RWPE1 (cell line): ENCODE data around the gene SELPLG.

Experiments
- CTCF ChIA-PET: fragments of 350-600 bp; sonication (Branson Sonifier 250); formaldehyde crosslinking; extraction: SDS; loops from one replicate; lab custom pipeline; 2021; lab: Yijun Ruan, JAX
- POLR2A ChIA-PET: fragments of 400-600 bp; formaldehyde crosslinking; extraction: SDS; loops from one replicate; lab custom pipeline; 2020; ENCODE audit warnings: antibody characterized with exemption; ENCODE audit not compliant: low non-redundant PET; lab: Yijun Ruan, JAX
- DNase-seq: peaks from one replicate; pipeline ENCODE4 v3.0.0; 2012; ENCODE audit warnings: low spot score
- H3K27ac ChIP-seq: fragments of 450-650 bp; 2 replicates; pipeline ENCODE4 v1.5.1; 2017
- TF ChIP-seq, protein P1 (sequence below): fragments of 450-650 bp; conservative IDR thresholded peaks from 2 replicates; pipeline ENCODE4 v1.5.1; 2017; ENCODE audit warnings: low read depth, mild to moderate bottlenecking

SELPLG gene

DNA sequence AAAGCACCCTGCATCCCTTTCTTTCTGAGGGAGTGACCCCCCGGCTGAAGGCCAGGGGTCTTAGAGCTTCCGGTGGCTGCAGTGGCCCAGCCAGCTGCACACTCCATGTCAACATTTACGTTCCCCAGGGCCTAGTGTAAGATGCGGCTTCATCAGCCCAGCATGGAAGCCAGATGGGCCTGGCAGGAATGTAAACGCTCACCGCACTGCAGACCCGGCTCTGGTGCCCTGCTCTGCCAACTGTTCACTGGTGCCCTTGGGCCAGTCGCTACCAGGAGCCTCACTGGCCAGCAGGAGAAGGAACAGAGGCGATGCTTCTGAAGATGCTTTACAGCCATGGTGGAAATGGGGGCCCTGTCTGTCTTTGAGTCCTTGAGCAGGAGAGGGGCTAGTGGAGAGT, 27.2 kb downstream of the SELPLG start:
- CTCF ChIA-PET, result no interaction called here
- TF ChIP-seq, protein P1, sequence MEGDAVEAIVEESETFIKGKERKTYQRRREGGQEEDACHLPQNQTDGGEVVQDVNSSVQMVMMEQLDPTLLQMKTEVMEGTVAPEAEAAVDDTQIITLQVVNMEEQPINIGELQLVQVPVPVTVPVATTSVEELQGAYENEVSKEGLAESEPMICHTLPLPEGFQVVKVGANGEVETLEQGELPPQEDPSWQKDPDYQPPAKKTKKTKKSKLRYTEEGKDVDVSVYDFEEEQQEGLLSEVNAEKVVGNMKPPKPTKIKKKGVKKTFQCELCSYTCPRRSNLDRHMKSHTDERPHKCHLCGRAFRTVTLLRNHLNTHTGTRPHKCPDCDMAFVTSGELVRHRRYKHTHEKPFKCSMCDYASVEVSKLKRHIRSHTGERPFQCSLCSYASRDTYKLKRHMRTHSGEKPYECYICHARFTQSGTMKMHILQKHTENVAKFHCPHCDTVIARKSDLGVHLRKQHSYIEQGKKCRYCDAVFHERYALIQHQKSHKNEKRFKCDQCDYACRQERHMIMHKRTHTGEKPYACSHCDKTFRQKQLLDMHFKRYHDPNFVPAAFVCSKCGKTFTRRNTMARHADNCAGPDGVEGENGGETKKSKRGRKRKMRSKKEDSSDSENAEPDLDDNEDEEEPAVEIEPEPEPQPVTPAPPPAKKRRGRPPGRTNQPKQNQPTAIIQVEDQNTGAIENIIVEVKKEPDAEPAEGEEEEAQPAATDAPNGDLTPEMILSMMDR, result no peak

DNA sequence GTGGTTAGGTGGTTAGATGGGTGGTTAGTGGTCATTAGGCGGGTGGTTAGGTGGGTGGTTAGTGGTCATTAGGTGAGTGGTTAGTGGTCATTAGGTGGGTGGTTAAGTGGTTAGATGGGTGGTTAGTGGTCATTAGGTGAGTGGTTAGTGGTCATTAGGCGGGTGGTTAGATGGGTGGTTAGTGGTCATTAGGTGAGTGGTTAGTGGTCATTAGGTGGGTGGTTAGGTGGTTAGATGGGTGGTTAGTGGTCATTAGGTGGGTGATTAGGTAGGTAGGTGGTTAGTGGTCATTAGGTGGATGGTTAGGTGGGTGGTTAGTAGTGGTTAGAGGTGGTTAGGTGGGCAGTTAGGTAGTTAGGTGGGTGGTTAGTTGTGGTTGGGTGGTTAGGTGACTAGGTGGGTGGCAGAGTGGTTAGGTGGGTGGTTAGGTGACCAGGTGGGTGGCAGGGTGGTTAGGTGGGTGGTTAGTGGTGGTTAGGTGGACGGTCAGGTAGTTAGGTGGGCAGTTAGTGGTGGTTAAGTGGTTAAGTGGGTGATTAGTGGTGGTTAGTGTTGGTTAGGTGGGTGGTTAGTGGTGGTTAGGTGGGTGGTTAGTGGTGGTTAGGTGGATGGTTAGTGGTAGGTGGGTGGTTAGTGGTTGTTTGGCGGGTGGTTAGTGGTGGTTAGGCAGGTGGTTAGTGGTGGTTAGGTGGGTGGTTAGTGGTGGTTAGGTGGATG, 27.8 kb downstream of the SELPLG start:
- no peak for DNase-seq
- ChIA-PET CTCF (no interaction called here), POLR2A (no interaction called here)
- TF ChIP-seq, protein P1, result no peak
- H3K27ac ChIP-seq, result no peak overlapping the region

More for the DNA sequence above, 27.2 kb downstream of the SELPLG start:
- no peak overlapping the region for H3K27ac ChIP-seq
- POLR2A ChIA-PET, result no interaction called here
- no peak for DNase-seq

DNA sequence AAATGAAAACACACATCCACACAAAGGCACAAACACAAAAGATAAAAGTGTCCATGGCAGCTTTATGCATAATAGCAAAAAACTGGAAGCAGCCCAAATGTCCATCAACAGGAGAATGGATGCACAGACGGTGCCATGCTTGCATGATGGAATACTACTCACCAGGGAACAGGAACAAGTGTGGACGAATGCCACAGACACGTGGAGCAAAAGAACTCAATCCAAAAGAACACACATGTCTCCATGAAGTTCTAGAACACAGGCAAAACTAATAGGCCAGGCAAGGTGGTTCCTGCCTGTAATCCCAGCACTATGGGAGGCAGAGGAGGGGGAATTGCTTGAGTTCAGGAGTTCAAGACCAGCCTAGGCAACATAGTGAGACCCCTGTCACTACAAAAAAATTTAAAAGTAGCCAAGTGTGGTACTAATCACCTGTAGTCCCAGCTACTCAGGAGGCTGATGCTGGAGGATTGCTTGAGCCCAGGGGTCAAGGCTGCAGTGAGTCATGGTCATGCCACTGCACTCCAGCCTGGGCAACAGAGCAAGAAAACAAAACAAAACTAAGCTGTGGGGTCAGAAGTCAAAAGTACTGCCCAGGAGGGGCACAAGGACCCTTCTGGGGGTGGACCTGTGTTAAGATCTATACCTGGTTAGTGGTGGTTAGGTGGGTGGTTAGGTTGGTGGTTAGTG, 28.5 kb downstream of the SELPLG start:
- no peak overlapping the region for H3K27ac ChIP-seq
- TF ChIP-seq, protein P1, result no peak
- ChIA-PET CTCF (no interaction called here), POLR2A (no interaction called here)
- no peak for DNase-seq

DNA sequence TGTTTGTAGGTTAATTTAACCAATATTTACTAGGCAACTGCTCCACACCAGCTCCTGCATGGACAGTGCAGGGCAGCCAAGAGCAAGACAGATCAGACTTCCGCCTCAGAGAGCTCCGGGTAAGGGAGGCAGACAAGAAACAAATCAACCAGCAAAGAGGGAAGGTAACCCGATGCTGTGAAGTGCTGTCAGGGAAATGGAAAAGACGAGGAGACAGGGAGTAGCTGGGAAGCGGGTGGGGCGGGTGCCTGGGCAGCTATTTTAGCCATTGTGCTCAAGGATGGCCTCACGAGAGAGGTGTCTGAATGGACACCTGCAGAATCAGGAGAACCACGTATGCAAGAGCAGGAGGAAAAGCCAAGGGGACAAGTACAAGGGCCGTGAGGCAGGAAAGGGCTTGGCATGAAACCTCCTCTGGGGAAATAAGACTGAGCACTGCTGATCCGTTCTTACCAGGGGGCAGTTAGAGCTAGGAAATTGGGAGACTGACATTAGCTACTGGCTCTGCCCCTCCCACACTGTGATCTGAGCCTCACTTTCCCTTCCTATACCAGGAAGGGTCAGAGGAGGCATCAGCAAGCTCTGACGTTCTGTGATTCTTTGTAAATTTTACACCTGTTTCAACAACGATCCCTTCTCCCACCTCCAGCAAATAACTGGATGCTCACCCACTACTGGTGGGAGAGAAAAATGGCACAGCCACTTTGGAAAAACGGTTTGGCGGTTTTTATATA, 29.3 kb downstream of the SELPLG start:
- TF ChIP-seq, protein P1, result no peak
- no peak overlapping the region for H3K27ac ChIP-seq
- ChIA-PET POLR2A (no interaction called here), CTCF (no interaction called here)
- DNase-seq, result no peak

DNA sequence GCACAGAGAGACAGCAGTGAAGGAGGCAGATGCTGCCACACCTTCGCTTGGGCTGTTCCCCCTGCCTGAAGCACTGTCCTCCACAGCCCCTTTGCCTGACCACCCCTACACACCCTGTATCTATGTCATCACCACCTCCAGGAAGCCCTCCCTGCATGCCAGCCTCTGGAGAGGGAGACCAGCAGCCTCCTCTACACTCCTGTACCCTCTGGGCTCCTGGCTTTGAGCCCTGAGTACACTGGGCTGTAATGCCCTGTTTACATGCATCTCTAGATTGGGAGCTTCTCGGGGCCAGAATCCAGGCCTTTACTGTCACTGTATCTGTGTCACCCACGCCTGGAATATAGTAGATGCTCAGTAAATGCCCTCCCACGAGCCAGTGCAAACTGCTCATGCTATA, 30.0 kb downstream of the SELPLG start:
- CTCF ChIA-PET, result no interaction called here
- POLR2A ChIA-PET, result no interaction called here
- no peak overlapping the region for H3K27ac ChIP-seq
- no peak for DNase-seq
- TF ChIP-seq, protein P1, result no peak

DNA sequence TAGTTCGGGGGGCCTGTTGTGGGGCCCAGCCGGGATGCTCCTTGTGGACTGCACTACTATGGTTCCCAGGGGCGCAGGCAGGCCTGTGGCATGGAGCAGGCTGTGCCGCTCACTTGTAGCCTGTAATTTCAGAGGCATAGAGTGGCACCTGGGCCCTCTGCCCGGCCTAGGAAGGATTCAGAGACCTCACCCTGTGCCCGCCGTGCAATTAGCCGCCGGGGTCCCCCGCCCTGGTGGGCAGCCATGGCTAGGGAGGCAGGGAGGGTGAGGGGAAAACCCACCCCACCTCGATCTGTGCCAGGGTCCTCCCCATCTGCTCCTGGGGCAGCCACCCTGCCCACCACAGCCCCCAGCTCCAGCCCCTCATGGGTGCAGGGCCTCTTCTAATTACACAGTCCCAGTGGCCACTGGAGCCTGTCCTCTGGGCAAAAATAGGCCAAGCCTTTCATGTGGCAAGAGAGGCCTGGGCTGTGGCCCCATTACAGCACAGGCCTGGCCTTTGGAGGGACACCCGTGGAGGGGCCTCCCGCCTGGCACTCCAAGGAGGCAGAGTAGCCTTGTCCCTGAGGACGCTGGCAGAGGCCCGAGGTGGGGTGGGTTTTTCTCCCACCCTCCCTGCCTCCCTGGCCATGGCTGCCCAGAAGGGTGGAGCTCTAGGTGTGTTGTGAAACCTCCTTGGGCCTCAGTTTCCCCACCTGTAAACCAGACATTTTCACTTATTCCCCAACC, 30.6 kb downstream of the SELPLG start:
- no peak for DNase-seq
- H3K27ac ChIP-seq, result no peak overlapping the region
- ChIA-PET CTCF (no interaction called here), POLR2A (no interaction called here)
- TF ChIP-seq, protein P1, result no peak
